ENCODE data around the gene PCDHB8.
"Not testable (repeated sequence)": the region's sequence is repeated elsewhere in the genome, so short reads cannot be mapped to it uniquely, and the experiment has no call there.

Gene PCDHB8

GRCh38 chr5:141180313-141180712, 2.7 kb downstream of the PCDHB8 start:
- no peak overlapping the region for H3K4me3 ChIP-seq (ENCODE audit: low read length)
- H3K9me3 ChIP-seq (ENCODE audit: insufficient read depth, low read length) = no peaks in the 10 kb centered on the region
- TF ChIP-seq EZH2phosphoT487 (IDR thresholded peaks at IDR 0.05; ENCODE audit: low read depth) (no peak), CTCF (IDR thresholded peaks at IDR 0.05; ENCODE audit: low read depth, low read length) (no peak)
- H2AFZ ChIP-seq (ENCODE audit: low read depth, low read length) = no peak overlapping the region
- no peaks in the 10 kb centered on the region for H3K36me3 ChIP-seq (replicated peaks; ENCODE audit: low read depth, low read length)
- H3K4me1 ChIP-seq (ENCODE audit: low read length) = no peaks in the 10 kb centered on the region
- H3K4me2 ChIP-seq (ENCODE audit: low read length) = no peak overlapping the region
- no peaks in the 10 kb centered on the region for H3K27me3 ChIP-seq (ENCODE audit: low read depth, low read length)
- H3K79me2 ChIP-seq (ENCODE audit: low read length) = no peaks in the 10 kb centered on the region
- H3K9ac ChIP-seq (ENCODE audit: low read length) = no peak overlapping the region
- no peaks in the 10 kb centered on the region for H4K20me1 ChIP-seq (ENCODE audit: insufficient read depth, low read length)
- H3K27ac ChIP-seq (ENCODE audit: low read length) = no peak overlapping the region

GRCh38 chr5:141182248-141182647, 4.7 kb downstream of the PCDHB8 start, which contains the start of gene PCDHB16:
Gene PCDHB16 (plus strand): TSS chr5:141182387. CDS start chr5:141182560, 173 bp downstream.
- no peaks in the 10 kb centered on the region for H3K9me3 ChIP-seq (ENCODE audit: insufficient read depth, low read length)
- TF ChIP-seq CTCF (IDR thresholded peaks at IDR 0.05; ENCODE audit: low read depth, low read length) = no peak
- TF ChIP-seq EZH2phosphoT487 (IDR thresholded peaks at IDR 0.05; ENCODE audit: low read depth) = no peak
- no peak within 1 kb of the TSS for H2AFZ ChIP-seq (ENCODE audit: low read depth, low read length)
- no peaks in the 10 kb centered on the region for H3K4me1 ChIP-seq (ENCODE audit: low read length)
- H3K27me3 ChIP-seq (ENCODE audit: low read depth, low read length) = no peaks in the 10 kb centered on the region
- H3K4me2 ChIP-seq (ENCODE audit: low read length) = no peak within 1 kb of the TSS
- no peak within 1 kb of the TSS for H3K9ac ChIP-seq (ENCODE audit: low read length)
- H3K4me3 ChIP-seq (ENCODE audit: low read length) = no peak within 1 kb of the TSS
- no peaks in the 10 kb centered on the region for H3K36me3 ChIP-seq (replicated peaks; ENCODE audit: low read depth, low read length)
- H4K20me1 ChIP-seq (ENCODE audit: insufficient read depth, low read length) = no peaks in the 10 kb centered on the region
- no peaks in the 10 kb centered on the region for H3K79me2 ChIP-seq (ENCODE audit: low read length)
- no peak within 1 kb of the TSS for H3K27ac ChIP-seq (ENCODE audit: low read length)

GRCh38 chr5:141184117-141184855, 6.7 kb downstream of the PCDHB8 start:
- H4K20me1 ChIP-seq (ENCODE audit: insufficient read depth, low read length); H3K9ac ChIP-seq (ENCODE audit: low read length); H3K27me3 ChIP-seq (ENCODE audit: low read depth, low read length); H3K4me2 ChIP-seq (ENCODE audit: low read length); H3K4me1 ChIP-seq (ENCODE audit: low read length); H3K79me2 ChIP-seq (ENCODE audit: low read length); H3K4me3 ChIP-seq (ENCODE audit: low read length); H3K9me3 ChIP-seq (ENCODE audit: insufficient read depth, low read length); H2AFZ ChIP-seq (ENCODE audit: low read depth, low read length); H3K27ac ChIP-seq (ENCODE audit: low read length); H3K36me3 ChIP-seq (replicated peaks; ENCODE audit: low read depth, low read length): not testable (repeated sequence)

GRCh38 chr5:141186897-141187512, 9.4 kb downstream of the PCDHB8 start, which contains the start of gene PCDHB9:
Gene PCDHB9 (plus strand): TSS chr5:141187161. CDS start chr5:141187319, 158 bp downstream.
- TF ChIP-seq CTCF (IDR thresholded peaks at IDR 0.05; ENCODE audit: low read depth, low read length) (peak; percentile 58), EZH2phosphoT487 (IDR thresholded peaks at IDR 0.05; ENCODE audit: low read depth) (no peak)
- peak within 1 kb of the TSS; percentile 77; the same call in 1 of the 2 replicates for H2AFZ ChIP-seq (ENCODE audit: low read depth, low read length)
- H3K27ac ChIP-seq (ENCODE audit: low read length) = no peak within 1 kb of the TSS
- H3K4me3 ChIP-seq (ENCODE audit: low read length) = peak within 1 kb of the TSS; percentile 52; the same call in 1 of the 2 replicates
- H3K36me3 ChIP-seq (replicated peaks; ENCODE audit: low read depth, low read length) = no peaks in the 10 kb centered on the region
- no peaks in the 10 kb centered on the region for H3K79me2 ChIP-seq (ENCODE audit: low read length)
- no peak within 1 kb of the TSS for H3K9ac ChIP-seq (ENCODE audit: low read length)
- no peaks in the 10 kb centered on the region for H3K27me3 ChIP-seq (ENCODE audit: low read depth, low read length)
- no peaks in the 10 kb centered on the region for H3K9me3 ChIP-seq (ENCODE audit: insufficient read depth, low read length)
- H3K4me1 ChIP-seq (ENCODE audit: low read length) = no peaks in the 10 kb centered on the region
- 0 out of 2 replicates have a peak within 1 kb of the TSS, but pooled peaks have one; percentile 27 for H3K4me2 ChIP-seq (ENCODE audit: low read length)
- no peaks in the 10 kb centered on the region for H4K20me1 ChIP-seq (ENCODE audit: insufficient read depth, low read length)

GRCh38 chr5:141188682-141189081, 11.1 kb downstream of the PCDHB8 start:
- not testable (repeated sequence) for H3K4me1 ChIP-seq (ENCODE audit: low read length); H3K27me3 ChIP-seq (ENCODE audit: low read depth, low read length); H3K4me3 ChIP-seq (ENCODE audit: low read length); H2AFZ ChIP-seq (ENCODE audit: low read depth, low read length); H3K9me3 ChIP-seq (ENCODE audit: insufficient read depth, low read length); H3K9ac ChIP-seq (ENCODE audit: low read length); H3K27ac ChIP-seq (ENCODE audit: low read length); H3K79me2 ChIP-seq (ENCODE audit: low read length); H3K4me2 ChIP-seq (ENCODE audit: low read length); H4K20me1 ChIP-seq (ENCODE audit: insufficient read depth, low read length); H3K36me3 ChIP-seq (replicated peaks; ENCODE audit: low read depth, low read length)

GRCh38 chr5:141189131-141189530, 11.5 kb downstream of the PCDHB8 start:
- not testable (repeated sequence) for H3K79me2 ChIP-seq (ENCODE audit: low read length); H3K36me3 ChIP-seq (replicated peaks; ENCODE audit: low read depth, low read length); H4K20me1 ChIP-seq (ENCODE audit: insufficient read depth, low read length); H3K4me2 ChIP-seq (ENCODE audit: low read length); H3K27me3 ChIP-seq (ENCODE audit: low read depth, low read length); H3K9me3 ChIP-seq (ENCODE audit: insufficient read depth, low read length); H2AFZ ChIP-seq (ENCODE audit: low read depth, low read length); H3K4me3 ChIP-seq (ENCODE audit: low read length); H3K9ac ChIP-seq (ENCODE audit: low read length); H3K4me1 ChIP-seq (ENCODE audit: low read length); H3K27ac ChIP-seq (ENCODE audit: low read length)

All from OCI-LY3 (cell line).